Activated CD4-positive, alpha-beta T cell treated with anti-CD3 and anti-CD28 coated beads for 36 hours (primary cell): ENCODE measurements around the gene ABR. TPM values are rescaled to one million over a fixed set of nuclear protein-coding genes. Genes with fewer than 3 reads are reported as not detected.

Source experiments
- ATAC-seq: fragments of 200-7000 bp; cut with Tn5 transposase; one replicate; pipeline ENCODE4 v1.10.0; 2021; ENCODE audit warnings: mild to moderate bottlenecking, moderate library complexity
- CTCF ChIA-PET: fragments of 350-600 bp; sonication (Branson Sonifier 250); formaldehyde crosslinking; loops from one replicate; lab custom pipeline; 2021; ENCODE audit warnings: antibody characterized with exemption; lab: Charles Lee
- POLR2A ChIA-PET: fragments of 350-600 bp; sonication (Branson Sonifier 250); formaldehyde crosslinking; loops from one replicate; lab custom pipeline; 2021; ENCODE audit warnings: antibody characterized with exemption, inconsistent platforms; lab: Charles Lee
- DNase-seq: peaks from one replicate; pipeline ENCODE4 v3.0.0-alpha.2; 2020
- H3K27ac Mint-ChIP-seq: one replicate; pipeline ENCODE4 v1.8.0; 2021; ENCODE audit warnings: mixed read lengths
- H3K27me3 Mint-ChIP-seq: one replicate; pipeline ENCODE4 v1.8.0; 2021; ENCODE audit warnings: mixed read lengths
- H3K36me3 Mint-ChIP-seq: one replicate; pipeline ENCODE4 v1.8.0; 2021; ENCODE audit warnings: low read depth, mixed read lengths
- H3K4me1 Mint-ChIP-seq: one replicate; pipeline ENCODE4 v1.8.0; 2021; ENCODE audit warnings: mixed read lengths
- H3K4me3 Mint-ChIP-seq: one replicate; pipeline ENCODE4 v1.8.0; 2021; ENCODE audit warnings: mild to moderate bottlenecking, moderate library complexity, mixed read lengths
- H3K9me3 Mint-ChIP-seq: one replicate; pipeline ENCODE4 v1.8.0; 2021; ENCODE audit warnings: low read depth, mixed read lengths
- intact Hi-C, 2 experiments: fragments of 100-400 bp; cut with DNase I in 1 of 2; cut with micrococcal nuclease in 1 of 2; formaldehyde crosslinking; loops; one replicate each; pipeline versions ENCODE4 v1.14.2 to v1.15.1; 2022 to 2024; cut with DNase I, micrococcal nuclease
- microRNA-seq: library from miRNA; unstranded; fragments of <30 nt; microRNA quantifications from one replicate; pipeline ENCODE4 v1.2.0, GENCODE V29; 2021; ENCODE audit warnings: borderline replicate concordance
- total RNA-seq, 2 experiments: library from RNA; stranded (reverse); gene quantifications; one replicate each; pipeline ENCODE4 v1.2.3, GENCODE V29; 2021

Gene ABR
- total RNA-seq, 2 experiments from 2014 or later, result 45.2 to 50.5 TPM

GRCh38 chr17:953767-954166 lies 226.0 kb downstream of the ABR start:
- POLR2A ChIA-PET, result no interaction called here
- Mint-ChIP-seq H3K27ac (no peak overlapping the region), H3K4me3 (no peak overlapping the region), H3K27me3 (peaks cover 9% of the 10 kb centered on the region), H3K9me3 (no peaks in the 10 kb centered on the region), H3K4me1 (no peaks in the 10 kb centered on the region), H3K36me3 (no peaks in the 10 kb centered on the region)
- DNase-seq (no peak), ATAC-seq (no peak)
- intact Hi-C loops, result no loop called here
- CTCF ChIA-PET, result no interaction called here

Small RNA genes lying within 50 kb of the gene (microRNA-seq; reads per million reads assigned to microRNA genes)
- gene MIR3183, result not detected

Other genes starting within 250 kb of the ABR start
- 1 to 10 TPM in 1 of 2 experiments, under 1 TPM in 1; 0.93 to 1.4 TPM for gene NXN, start 200.2 kb downstream of the ABR start, total RNA-seq
- gene TIMM22, start 182.9 kb downstream of the ABR start, total RNA-seq, result 1 to 10 TPM; 9.4 to 9.8 TPM
- gene BHLHA9, start 90.5 kb upstream of the ABR start, total RNA-seq, result not detected
- gene TRARG1, start 99.7 kb upstream of the ABR start, total RNA-seq, result not detected
- 100 to 1,000 TPM; 520 to 553 TPM for gene YWHAE, start 220.2 kb upstream of the ABR start, total RNA-seq